Nephron progenitor cell (in vitro differentiated cells): ENCODE data around the gene TAPBP.
A peak's percentile ranks its signal among the peaks of the same experiment; 100 is the strongest.
"Not testable (repeated sequence)": the region's sequence is repeated elsewhere in the genome, so short reads cannot be mapped to it uniquely, and the experiment has no call there.

Experiments
- DNase-seq: peaks from one replicate; pipeline ENCODE4 v3.0.0; 2021
- H3K27ac Mint-ChIP-seq: 2 replicates; pipeline ENCODE4 v1.8.0; 2021; ENCODE audit warnings: mild to moderate bottlenecking, moderate library complexity, mixed read lengths
- H3K27me3 Mint-ChIP-seq: 2 replicates; pipeline ENCODE4 v1.8.0; 2021; ENCODE audit warnings: mild to moderate bottlenecking, low read depth, mixed read lengths; ENCODE audit not compliant: poor library complexity
- H3K36me3 Mint-ChIP-seq: 2 replicates; pipeline ENCODE4 v1.8.0; 2021; ENCODE audit warnings: low read depth, mixed read lengths
- H3K4me1 Mint-ChIP-seq: 2 replicates; pipeline ENCODE4 v1.8.0; 2021; ENCODE audit warnings: mixed read lengths
- H3K4me3 Mint-ChIP-seq: 2 replicates; pipeline ENCODE4 v1.8.0; 2021; ENCODE audit warnings: mild to moderate bottlenecking, moderate library complexity, mixed read lengths
- H3K9me3 Mint-ChIP-seq: 2 replicates; pipeline ENCODE4 v1.8.0; 2021; ENCODE audit warnings: mild to moderate bottlenecking, moderate library complexity, mixed read lengths
- TF ChIP-seq, protein P1 (sequence below): fragments of 200-600 bp; sonication (generic); IDR thresholded peaks from 2 replicates; pipeline ENCODE4 v1.5.0; 2021; ENCODE audit warnings: antibody characterized with exemption

TAPBP gene

DNA sequence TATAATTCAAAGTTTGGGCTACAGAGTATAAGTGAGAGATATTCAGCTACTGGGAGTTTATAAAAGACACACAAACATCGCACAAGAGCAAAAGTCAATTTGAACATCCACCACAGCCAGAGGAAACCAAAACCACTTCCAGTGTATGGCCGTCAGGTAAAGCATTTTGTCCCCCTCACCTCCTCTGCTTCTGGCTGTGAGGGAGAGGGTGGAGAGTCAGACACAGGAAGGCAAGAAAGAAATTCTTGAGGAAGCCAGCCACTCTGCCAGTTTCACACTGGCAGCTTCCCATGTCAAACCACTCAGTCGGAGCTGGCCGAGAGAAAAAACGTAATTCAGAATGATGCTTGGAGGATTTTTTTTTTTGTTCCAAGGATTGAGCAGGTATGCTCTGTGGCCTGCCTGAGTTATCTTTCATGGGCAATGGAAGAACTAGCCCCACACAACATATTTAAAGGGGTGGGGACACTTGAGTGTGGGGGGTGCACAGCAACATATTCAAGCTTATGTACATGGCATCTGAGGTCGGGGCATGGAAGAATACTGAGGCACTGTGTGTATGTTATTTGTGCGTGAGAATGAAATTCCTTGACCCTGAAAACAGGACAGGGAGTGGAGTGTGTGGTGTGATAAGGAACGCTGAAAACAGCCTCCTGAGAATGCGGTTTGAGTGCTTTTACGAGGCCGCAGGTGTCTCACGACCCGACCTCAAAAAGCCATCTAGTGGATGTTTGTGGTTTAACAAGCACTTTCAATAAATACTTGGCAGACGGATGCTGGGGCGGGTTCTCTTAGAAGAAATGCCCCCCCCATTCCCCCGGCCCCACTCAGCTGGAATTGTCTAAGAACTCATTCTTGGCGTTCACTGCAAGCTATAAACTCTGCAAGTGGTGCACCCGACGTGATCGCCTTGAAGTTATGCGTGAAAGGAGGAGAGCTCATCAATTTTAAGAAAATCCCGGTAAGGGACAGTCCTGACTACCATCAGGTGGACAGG lies 31.1 kb upstream of the TAPBP start:
- no peak overlapping the region for H3K4me3 Mint-ChIP-seq

DNA sequence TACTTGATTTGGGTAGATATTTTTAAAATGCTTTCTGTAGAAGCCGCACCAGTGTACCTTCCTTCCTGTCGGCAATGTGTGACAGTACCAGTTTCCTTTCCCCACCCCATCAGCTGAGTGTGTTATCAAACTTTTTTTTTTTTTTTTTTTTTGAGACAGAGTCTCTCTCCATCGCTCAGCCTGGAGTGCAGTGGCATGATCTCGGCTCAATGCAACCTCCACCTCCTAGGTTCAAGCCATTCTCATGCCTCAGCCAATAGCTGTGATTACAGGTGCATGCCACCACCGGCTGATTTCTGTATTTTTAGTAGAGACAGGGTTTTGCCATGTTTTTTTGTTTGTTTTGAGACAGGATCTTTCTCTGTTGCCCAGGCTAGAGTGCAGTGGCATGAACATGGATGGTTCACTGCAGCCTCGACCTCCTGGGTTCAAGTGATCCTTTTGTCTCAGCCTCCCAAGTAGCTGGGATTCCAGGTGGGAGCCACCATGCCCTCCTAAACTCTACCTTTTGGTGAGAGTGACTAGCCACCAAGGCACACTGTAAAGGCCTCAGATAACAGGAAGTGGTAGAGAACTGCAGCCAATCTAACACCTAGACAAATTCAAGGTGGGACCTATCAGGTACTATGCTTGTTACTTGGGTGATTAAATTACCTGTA lies 30.2 kb upstream of the TAPBP start:
- Mint-ChIP-seq H3K9me3 (no peaks in the 10 kb centered on the region), H3K27ac (no peak overlapping the region), H3K27me3 (peaks cover 17% of the 10 kb centered on the region), H3K4me3 (no peak overlapping the region), H3K4me1 (peaks cover 24% of the 10 kb centered on the region), H3K36me3 (no peaks in the 10 kb centered on the region)
- TF ChIP-seq, protein P1, sequence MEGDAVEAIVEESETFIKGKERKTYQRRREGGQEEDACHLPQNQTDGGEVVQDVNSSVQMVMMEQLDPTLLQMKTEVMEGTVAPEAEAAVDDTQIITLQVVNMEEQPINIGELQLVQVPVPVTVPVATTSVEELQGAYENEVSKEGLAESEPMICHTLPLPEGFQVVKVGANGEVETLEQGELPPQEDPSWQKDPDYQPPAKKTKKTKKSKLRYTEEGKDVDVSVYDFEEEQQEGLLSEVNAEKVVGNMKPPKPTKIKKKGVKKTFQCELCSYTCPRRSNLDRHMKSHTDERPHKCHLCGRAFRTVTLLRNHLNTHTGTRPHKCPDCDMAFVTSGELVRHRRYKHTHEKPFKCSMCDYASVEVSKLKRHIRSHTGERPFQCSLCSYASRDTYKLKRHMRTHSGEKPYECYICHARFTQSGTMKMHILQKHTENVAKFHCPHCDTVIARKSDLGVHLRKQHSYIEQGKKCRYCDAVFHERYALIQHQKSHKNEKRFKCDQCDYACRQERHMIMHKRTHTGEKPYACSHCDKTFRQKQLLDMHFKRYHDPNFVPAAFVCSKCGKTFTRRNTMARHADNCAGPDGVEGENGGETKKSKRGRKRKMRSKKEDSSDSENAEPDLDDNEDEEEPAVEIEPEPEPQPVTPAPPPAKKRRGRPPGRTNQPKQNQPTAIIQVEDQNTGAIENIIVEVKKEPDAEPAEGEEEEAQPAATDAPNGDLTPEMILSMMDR, result no peak
- DNase-seq, result no peak

More for the DNA sequence above, 31.1 kb upstream of the TAPBP start:
- H3K27ac Mint-ChIP-seq, result no peak overlapping the region
- DNase-seq, result peak; percentile 57
- TF ChIP-seq, protein P1, result peak; percentile 57
- peaks cover 17% of the 10 kb centered on the region for H3K27me3 Mint-ChIP-seq
- no peaks in the 10 kb centered on the region for H3K9me3 Mint-ChIP-seq
- H3K36me3 Mint-ChIP-seq, result no peaks in the 10 kb centered on the region
- H3K4me1 Mint-ChIP-seq, result peaks cover 32% of the 10 kb centered on the region

DNA sequence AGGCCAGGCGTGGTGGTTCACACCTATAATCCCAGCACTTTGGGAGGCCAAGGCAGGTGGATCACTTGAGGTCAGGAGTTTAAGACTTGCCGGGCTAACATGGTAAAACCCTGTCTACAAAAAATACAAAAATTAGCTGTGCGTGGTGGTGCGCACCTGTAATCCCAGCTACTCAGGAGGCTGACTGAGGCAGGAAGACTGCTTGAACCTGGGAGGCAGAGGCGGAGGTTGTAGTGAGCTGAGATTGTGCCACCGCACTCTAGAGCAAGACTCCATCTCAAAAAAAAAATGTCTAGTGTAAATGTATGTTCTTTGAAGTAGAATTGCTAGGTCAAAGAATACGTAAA lies 29.7 kb upstream of the TAPBP start:
- H3K4me3 Mint-ChIP-seq, H3K9me3 Mint-ChIP-seq, DNase-seq, H3K27ac Mint-ChIP-seq, H3K36me3 Mint-ChIP-seq: not testable (repeated sequence)
- peaks cover 17% of the 10 kb centered on the region for H3K27me3 Mint-ChIP-seq
- peaks cover 23% of the 10 kb centered on the region for H3K4me1 Mint-ChIP-seq

GRCh38 chr6:33339193-33339592 lies 25.3 kb upstream of the TAPBP start:
- peaks cover 7% of the 10 kb centered on the region for H3K27me3 Mint-ChIP-seq
- TF ChIP-seq, protein P1, result no peak
- H3K36me3 Mint-ChIP-seq, result no peaks in the 10 kb centered on the region
- H3K9me3 Mint-ChIP-seq, result no peaks in the 10 kb centered on the region
- DNase-seq, result no peak
- H3K4me3 Mint-ChIP-seq, result no peak overlapping the region
- H3K27ac Mint-ChIP-seq, result no peak overlapping the region
- H3K4me1 Mint-ChIP-seq, result peaks cover 16% of the 10 kb centered on the region

GRCh38 chr6:33336495-33336894 lies 22.6 kb upstream of the TAPBP start:
- H3K27ac Mint-ChIP-seq, result no peak overlapping the region
- H3K4me3 Mint-ChIP-seq, result no peak overlapping the region
- no peak for DNase-seq
- H3K27me3 Mint-ChIP-seq, result peaks cover 6% of the 10 kb centered on the region
- H3K36me3 Mint-ChIP-seq, result no peaks in the 10 kb centered on the region
- TF ChIP-seq, protein P1, result no peak
- peaks cover 16% of the 10 kb centered on the region for H3K4me1 Mint-ChIP-seq
- H3K9me3 Mint-ChIP-seq, result no peaks in the 10 kb centered on the region

- H3K9me3 Mint-ChIP-seq, result no peaks in the 10 kb centered on the region
- TF ChIP-seq, protein P1, result no peak
- no peak for DNase-seq
- peaks cover 6% of the 10 kb centered on the region for H3K27me3 Mint-ChIP-seq
- H3K4me1 Mint-ChIP-seq, result peaks cover 16% of the 10 kb centered on the region
- H3K4me3 Mint-ChIP-seq, result no peak overlapping the region
- H3K36me3 Mint-ChIP-seq, result no peaks in the 10 kb centered on the region
- H3K27ac Mint-ChIP-seq, result no peak overlapping the region
Measured at GRCh38 chr6:33335916-33336315, 22.0 kb upstream of the TAPBP start.
